ENCODE measurements around the gene CNKSR2. TPM values are rescaled to one million over a fixed set of nuclear protein-coding genes. Genes with fewer than 3 reads are reported as not detected.

CNKSR2 gene
- polyA plus RNA-seq, 3 donors: 0.47 to 2.0 (median 0.76) TPM

- H3K27ac ChIP-seq (ENCODE audit: low read depth, low read length): no peak overlapping the region
- 44 to 58% (median 45%) methylated on average over 43 to 57 of the region's 57 CpGs for WGBS, 3 donors
Observed at GRCh38 chrX:21657318-21658151, 283.3 kb downstream of the CNKSR2 start.

GRCh38 chrX:21658152-21658737 lies 284.0 kb downstream of the CNKSR2 start, which contains the start of gene KLHL34:
Gene KLHL34, minus strand, starts transcription at chrX:21658330. Its CDS starts 542 bp downstream, at chrX:21657788.
- H3K27ac ChIP-seq (ENCODE audit: low read depth, low read length): no peak within 1 kb of the TSS
- 2 to 39% (median 3%) methylated on average over 37 to 59 of the region's 60 CpGs for WGBS, 3 donors

DNA sequence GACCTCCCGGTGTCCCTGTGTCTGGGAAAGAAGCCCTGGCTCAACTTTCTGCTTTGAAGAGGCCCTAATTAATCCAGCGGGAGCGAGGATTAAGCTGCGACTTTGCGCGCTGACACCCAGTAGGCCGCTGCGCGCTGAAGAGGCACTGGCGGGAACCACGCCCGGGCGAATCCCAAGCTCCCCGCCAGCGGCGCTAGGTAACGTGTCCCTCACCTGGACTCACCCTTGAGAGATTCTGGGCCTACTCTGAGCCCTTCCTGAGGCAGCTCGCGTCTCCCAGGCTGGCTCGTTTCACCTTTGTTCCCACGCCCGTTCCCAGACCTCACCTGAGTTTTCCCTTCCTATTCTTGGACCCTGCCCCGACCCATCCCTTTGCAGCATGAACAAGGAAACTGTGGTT lies 284.5 kb downstream of the CNKSR2 start:
- WGBS, 3 donors: 18 to 40% (median 20%) methylated on average over 16 to 23 of the region's 23 CpGs
- no peak overlapping the region for H3K27ac ChIP-seq (ENCODE audit: low read depth, low read length)

GRCh38 chrX:21659320-21659719 lies 285.1 kb downstream of the CNKSR2 start:
- 65 to 92% (median 74%) methylated on average over 3 of the region's 3 CpGs for WGBS, 3 donors
- H3K27ac ChIP-seq (ENCODE audit: low read depth, low read length): no peak overlapping the region

DNA sequence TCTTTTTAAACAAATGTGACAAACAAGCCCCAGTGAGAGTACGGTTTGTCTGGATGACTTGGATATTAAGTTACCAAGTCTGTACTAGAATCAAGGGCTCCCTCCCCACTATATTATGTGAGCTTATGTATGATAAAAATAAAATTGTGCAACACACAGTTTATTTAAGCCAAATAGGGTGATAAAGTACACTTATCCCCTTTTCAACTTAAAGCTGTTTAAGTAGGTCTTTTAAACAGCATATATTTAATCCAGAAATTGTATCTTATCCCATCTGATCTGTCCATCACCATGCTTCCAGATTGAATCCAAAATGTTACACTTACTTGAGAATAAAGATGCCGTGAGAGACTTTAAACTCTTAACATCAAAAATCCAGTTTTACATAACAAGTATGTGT lies 285.9 kb downstream of the CNKSR2 start:
- 89 to 98% (median 89%) methylated on average over 2 of the region's 2 CpGs for WGBS, 3 donors
- H3K27ac ChIP-seq (ENCODE audit: low read depth, low read length): no peak overlapping the region

DNA sequence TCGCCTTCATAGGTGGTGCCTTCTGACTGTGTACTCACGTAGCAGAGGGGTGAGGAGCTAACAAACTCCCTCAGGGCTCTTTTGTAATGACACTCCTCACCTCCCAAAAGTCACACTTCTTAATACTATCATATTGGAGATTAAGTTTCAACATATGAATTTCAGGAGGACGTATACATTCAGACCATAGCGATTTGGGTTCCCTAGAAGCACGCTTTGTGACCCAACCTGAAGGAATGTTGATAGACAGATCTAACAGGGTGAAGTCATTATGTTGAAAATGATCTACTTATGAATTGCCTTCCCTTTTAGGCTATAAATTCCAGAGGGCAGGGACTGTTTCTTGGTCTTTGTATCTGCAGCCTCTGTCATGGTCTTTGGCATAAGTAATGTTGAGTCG lies 287.1 kb downstream of the CNKSR2 start:
- no peak overlapping the region for H3K27ac ChIP-seq (ENCODE audit: low read depth, low read length)
- 66 to 79% (median 78%) methylated on average over 6 of the region's 6 CpGs for WGBS, 3 donors

GRCh38 chrX:21662761-21663160 lies 288.5 kb downstream of the CNKSR2 start:
- WGBS, 3 donors: 62 to 82% (median 73%) methylated on average over 4 of the region's 4 CpGs
- no peak overlapping the region for H3K27ac ChIP-seq (ENCODE audit: low read depth, low read length)

DNA sequence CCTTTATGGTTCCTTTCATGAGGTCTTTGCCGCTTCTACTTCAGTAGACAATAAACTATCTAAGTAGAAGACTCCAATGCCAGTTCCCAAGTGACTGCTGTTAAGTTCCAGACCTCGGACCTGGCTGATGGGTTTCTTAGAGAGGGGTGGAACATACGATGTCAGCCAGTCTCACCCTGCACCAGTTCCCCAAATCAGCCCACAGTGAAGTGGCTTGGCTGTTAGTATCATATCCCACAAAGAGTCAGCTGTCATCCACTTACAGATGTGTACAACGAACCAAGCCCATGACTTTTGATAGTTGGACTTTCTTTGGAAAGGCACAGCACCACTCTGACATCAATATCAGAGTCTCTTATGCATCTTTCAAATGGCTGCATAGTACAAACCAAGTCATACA lies 292.0 kb downstream of the CNKSR2 start:
- no peak overlapping the region for H3K27ac ChIP-seq (ENCODE audit: low read depth, low read length)
- 60 to 82% (median 67%) methylated on average over 4 of the region's 4 CpGs for WGBS, 3 donors

DNA sequence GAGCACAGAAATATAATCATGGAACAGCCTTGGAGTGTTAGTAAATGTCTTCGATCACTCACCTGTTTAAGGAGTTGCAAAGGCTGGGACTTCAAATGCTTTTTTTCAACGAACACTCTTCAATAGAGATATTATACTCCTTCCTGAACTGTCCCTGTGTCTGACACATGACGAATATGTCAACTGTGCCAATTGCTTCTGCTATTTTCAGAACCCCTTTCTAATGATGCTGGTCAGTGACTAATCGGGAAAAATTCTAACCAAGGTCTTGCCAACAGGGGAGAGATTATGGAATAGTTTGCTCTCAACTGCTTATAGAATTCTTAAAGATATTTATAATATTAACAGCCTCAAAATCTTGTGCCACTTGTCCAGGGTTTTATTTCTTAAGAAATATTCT lies 292.5 kb downstream of the CNKSR2 start:
- no peak overlapping the region for H3K27ac ChIP-seq (ENCODE audit: low read depth, low read length)
- 69 to 80% (median 72%) methylated on average over 4 of the region's 4 CpGs for WGBS, 3 donors

- 39 to 86% (median 62%) methylated on average over 4 of the region's 4 CpGs for WGBS, 3 donors
- H3K27ac ChIP-seq (ENCODE audit: low read depth, low read length): no peak overlapping the region
Observed at GRCh38 chrX:21674430-21675186, 300.4 kb downstream of the CNKSR2 start.

DNA sequence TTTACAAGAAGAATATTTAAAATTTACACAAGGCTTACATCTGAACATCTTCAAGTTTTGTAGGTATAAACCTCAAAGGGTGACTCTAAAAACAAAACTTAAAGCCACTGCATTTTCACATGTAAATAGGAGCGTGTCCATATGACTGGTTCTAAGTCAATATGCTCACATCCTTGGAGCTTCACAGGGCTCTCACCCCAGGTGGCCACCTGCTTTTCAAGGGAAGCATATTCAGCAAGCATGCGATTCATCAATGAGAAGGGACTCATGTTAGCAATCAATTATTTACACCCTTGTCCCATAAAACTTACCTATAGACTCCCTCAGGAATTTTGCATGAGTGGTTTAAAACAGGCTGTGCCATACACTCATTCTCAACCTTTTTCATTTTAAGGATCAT lies 301.7 kb downstream of the CNKSR2 start:
- H3K27ac ChIP-seq (ENCODE audit: low read depth, low read length): no peak overlapping the region
- 29 to 44% (median 38%) methylated on average over 2 of the region's 2 CpGs for WGBS, 3 donors

GRCh38 chrX:21678048-21678612 lies 303.9 kb downstream of the CNKSR2 start:
- WGBS, 3 donors: 55 to 71% (median 64%) methylated on average over 4 of the region's 4 CpGs
- no peak overlapping the region for H3K27ac ChIP-seq (ENCODE audit: low read depth, low read length)

GRCh38 chrX:21683941-21684340 lies 309.7 kb downstream of the CNKSR2 start:
- 55 to 67% (median 65%) methylated on average over 1 of the region's 1 CpG for WGBS, 3 donors
- H3K27ac ChIP-seq (ENCODE audit: low read depth, low read length): no peak overlapping the region

DNA sequence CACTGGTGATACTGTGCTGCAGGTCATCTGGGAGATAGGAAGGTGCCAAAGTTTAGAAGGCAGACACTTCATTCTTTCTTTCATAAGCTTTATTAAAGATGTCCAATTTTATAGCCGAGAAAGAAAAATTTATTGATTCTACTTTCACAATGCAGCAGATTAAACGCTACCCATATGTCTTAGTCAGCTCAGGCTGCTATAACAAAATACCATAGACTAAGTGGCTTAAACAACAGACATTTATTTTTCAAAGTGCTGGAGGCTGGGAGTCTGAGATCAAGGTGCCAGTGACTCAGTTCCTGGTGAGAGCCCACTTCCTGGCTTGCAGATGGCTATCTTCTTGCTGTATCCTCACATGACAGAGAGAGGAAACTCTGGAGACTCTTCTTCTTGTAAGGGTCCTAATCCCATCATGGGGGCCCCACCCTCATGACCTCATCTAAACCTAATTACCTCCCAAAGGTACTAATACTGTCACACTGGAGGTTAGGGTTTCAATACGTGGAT lies 317.3 kb downstream of the CNKSR2 start:
- WGBS, 3 donors: 73 to 88% (median 85%) methylated on average over 3 of the region's 3 CpGs

DNA sequence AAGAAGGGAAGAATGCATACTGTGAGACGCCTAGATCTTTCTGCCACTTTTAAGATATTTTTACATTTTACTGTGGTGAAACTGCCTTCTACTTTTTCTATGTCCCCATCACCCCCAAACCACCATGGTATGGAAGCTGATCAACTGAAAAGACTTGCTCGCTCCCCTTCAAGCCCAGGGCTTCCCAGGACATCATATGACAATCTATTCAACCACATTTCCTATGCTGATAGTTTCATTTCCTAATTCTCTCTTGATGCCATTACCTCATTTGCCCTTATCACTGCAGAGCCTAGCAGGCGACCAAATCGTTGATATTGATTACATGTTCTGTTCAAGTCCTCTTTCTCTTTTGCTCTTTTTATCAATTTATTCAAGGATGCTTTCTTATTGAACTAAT lies 324.1 kb downstream of the CNKSR2 start:
- WGBS, 3 donors: 67 to 79% (median 70%) methylated on average over 4 of the region's 4 CpGs
- H3K27ac ChIP-seq (ENCODE audit: low read depth, low read length): no peak overlapping the region

More for the DNA sequence above, 317.3 kb downstream of the CNKSR2 start:
- no peak overlapping the region for H3K27ac ChIP-seq (ENCODE audit: low read depth, low read length)

DNA sequence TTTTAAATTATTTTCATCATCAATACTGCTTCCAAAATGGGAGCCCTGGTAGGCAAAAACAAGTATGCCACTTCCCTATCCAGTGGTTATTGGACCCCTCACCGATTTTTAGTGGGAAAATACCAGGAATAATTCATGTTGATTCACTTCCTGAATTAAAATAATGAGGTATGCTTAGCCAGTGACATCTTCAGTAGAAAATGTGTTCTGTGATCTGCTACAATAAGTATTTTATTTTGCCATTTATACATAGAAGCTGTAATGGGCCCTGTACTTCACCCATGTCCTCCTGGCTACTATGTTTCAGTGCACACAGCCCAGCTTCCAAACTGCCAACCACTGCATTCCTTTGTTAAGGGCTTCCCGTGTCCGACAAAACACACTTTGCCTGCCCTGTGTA lies 324.9 kb downstream of the CNKSR2 start:
- no peak overlapping the region for H3K27ac ChIP-seq (ENCODE audit: low read depth, low read length)
- 55 to 75% (median 60%) methylated on average over 3 of the region's 3 CpGs for WGBS, 3 donors

DNA sequence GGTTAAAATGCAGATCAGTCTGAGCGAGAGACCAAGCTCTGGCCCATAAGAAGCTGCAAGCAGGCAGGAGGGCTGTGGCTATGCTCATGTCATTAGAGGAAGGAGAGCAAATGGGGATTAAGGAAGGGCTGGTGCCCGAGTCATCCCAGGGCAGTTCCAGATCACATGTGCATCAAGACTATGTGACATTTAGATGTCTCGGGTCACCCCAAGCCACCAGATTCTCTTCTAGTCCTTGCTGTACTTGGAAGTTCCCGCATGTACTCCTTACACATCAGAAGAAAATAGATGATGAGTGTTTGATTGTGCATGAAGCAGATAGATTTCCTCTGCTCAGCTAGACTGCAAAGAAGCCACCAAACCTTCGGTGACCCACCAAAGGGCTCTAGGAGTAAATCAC lies 326.1 kb downstream of the CNKSR2 start:
- WGBS, 3 donors: 78 to 86% (median 85%) methylated on average over 5 of the region's 5 CpGs
- H3K27ac ChIP-seq (ENCODE audit: low read depth, low read length): no peak overlapping the region

GRCh38 chrX:21700967-21701366 lies 326.7 kb downstream of the CNKSR2 start:
- H3K27ac ChIP-seq (ENCODE audit: low read depth, low read length): no peak overlapping the region
- 56 to 76% (median 66%) methylated on average over 3 of the region's 3 CpGs for WGBS, 3 donors

- H3K27ac ChIP-seq (ENCODE audit: low read depth, low read length): no peak overlapping the region
- 50 to 71% (median 64%) methylated on average over 4 of the region's 4 CpGs for WGBS, 3 donors
Observed at GRCh38 chrX:21702725-21703124, 328.5 kb downstream of the CNKSR2 start.

Data from adipose tissue (tissue), 3 donors.